SH-SY5Y (cell line): ENCODE data around the gene LDB3.

Experiments
- GATA2 ChIP-seq: IDR thresholded peaks from 2 replicates; pipeline ENCODE4 v1.6.1; 2011; ENCODE audit warnings: mild to moderate bottlenecking, low read depth, low read length
- GATA3 ChIP-seq: IDR thresholded peaks from 2 replicates; pipeline ENCODE4 v1.6.1; 2011; ENCODE audit warnings: low read depth, mild to moderate bottlenecking, low read length, moderate library complexity

LDB3 gene

GRCh38 chr10:86728056-86728455 is 59.7 kb downstream of the LDB3 start:
- TF ChIP-seq GATA2, result no peak
- TF ChIP-seq GATA3, result no peak

GRCh38 chr10:86729677-86730076 is 61.4 kb downstream of the LDB3 start:
- no peak for TF ChIP-seq GATA2
- TF ChIP-seq GATA3, result no peak

- TF ChIP-seq GATA2 (no peak), GATA3 (no peak)
Observed at GRCh38 chr10:86730227-86730626, 61.9 kb downstream of the LDB3 start.

GRCh38 chr10:86732771-86733170 is 64.5 kb downstream of the LDB3 start:
- no peak for TF ChIP-seq GATA2
- TF ChIP-seq GATA3, result no peak

- no peak for TF ChIP-seq GATA2
- no peak for TF ChIP-seq GATA3
Observed at GRCh38 chr10:86733260-86733671, 65.0 kb downstream of the LDB3 start.

GRCh38 chr10:86734207-86734988 is 66.1 kb downstream of the LDB3 start:
- no peak for TF ChIP-seq GATA3
- TF ChIP-seq GATA2, result no peak

GRCh38 chr10:86742230-86742629 is 73.9 kb downstream of the LDB3 start:
- TF ChIP-seq GATA3 (no peak), GATA2 (no peak)

- TF ChIP-seq GATA2, result no peak
- no peak for TF ChIP-seq GATA3
Observed at GRCh38 chr10:86744067-86744725, 75.9 kb downstream of the LDB3 start.

- TF ChIP-seq GATA2 (no peak), GATA3 (no peak)
Observed at GRCh38 chr10:86747796-86748581, 79.7 kb downstream of the LDB3 start.

- TF ChIP-seq GATA2 (no peak), GATA3 (no peak)
Observed at GRCh38 chr10:86749854-86750253, 81.5 kb downstream of the LDB3 start.

- no peak for TF ChIP-seq GATA3
Observed at GRCh38 chr10:86751477-86751876, 83.2 kb downstream of the LDB3 start.

GRCh38 chr10:86752311-86752710 is 84.0 kb downstream of the LDB3 start:
- TF ChIP-seq GATA3, result no peak
- no peak for TF ChIP-seq GATA2

- TF ChIP-seq GATA3 (no peak), GATA2 (no peak)
Observed at GRCh38 chr10:86753051-86753450, 84.7 kb downstream of the LDB3 start.

GRCh38 chr10:86753638-86754434 is 85.5 kb downstream of the LDB3 start:
- TF ChIP-seq GATA2, result no peak
- no peak for TF ChIP-seq GATA3
